Activated B cell treated with CpG ODN at 0.5 μM for 24 hours (primary cell): Measurements from ENCODE around the gene OR10H3. TPM values are rescaled to one million over a fixed set of nuclear protein-coding genes. Genes with fewer than 3 reads are reported as not detected.
"Not testable (repeated sequence)": the region's sequence is repeated elsewhere in the genome, so short reads cannot be mapped to it uniquely, and the experiment has no call there.

Source experiments
- ATAC-seq: fragments of 200-7000 bp; cut with Tn5 transposase; one replicate; pipeline ENCODE4 v1.10.0; 2021; ENCODE audit warnings: low read depth, mild to moderate bottlenecking, moderate library complexity
- CTCF ChIA-PET: fragments of 350-600 bp; sonication (Branson Sonifier 250); formaldehyde crosslinking; loops from one replicate; lab custom pipeline; 2021; ENCODE audit warnings: antibody characterized with exemption; lab: Charles Lee
- POLR2A ChIA-PET: fragments of 350-600 bp; sonication (Branson Sonifier 250); formaldehyde crosslinking; loops from one replicate; lab custom pipeline; 2021; ENCODE audit warnings: antibody characterized with exemption; lab: Charles Lee
- DNase-seq: peaks from one replicate; pipeline ENCODE4 v3.0.0; 2022
- H3K27ac Mint-ChIP-seq: one replicate; pipeline ENCODE4 v1.8.0; 2020; ENCODE audit warnings: mixed read lengths
- H3K27me3 Mint-ChIP-seq: one replicate; pipeline ENCODE4 v1.8.0; 2021; ENCODE audit warnings: mixed read lengths
- H3K36me3 Mint-ChIP-seq: one replicate; pipeline ENCODE4 v1.8.0; 2021; ENCODE audit warnings: low read depth, mixed read lengths
- H3K4me1 Mint-ChIP-seq: one replicate; pipeline ENCODE4 v1.8.0; 2021; ENCODE audit warnings: mixed read lengths
- H3K4me3 Mint-ChIP-seq: one replicate; pipeline ENCODE4 v1.8.0; 2020; ENCODE audit warnings: mild to moderate bottlenecking, mixed read lengths
- H3K9me3 Mint-ChIP-seq: one replicate; pipeline ENCODE4 v1.8.0; 2020; ENCODE audit warnings: mixed read lengths
- CTCF ChIP-seq: fragments of 200-600 bp; IDR thresholded peaks from one replicate; pipeline ENCODE4 v1.8.0; 2022; ENCODE audit warnings: antibody characterized with exemption, mild to moderate bottlenecking
- intact Hi-C: fragments of 100-400 bp; cut with micrococcal nuclease; formaldehyde crosslinking; loops from one replicate; pipeline ENCODE4 v1.15.1; 2024
- total RNA-seq: library from RNA; stranded (reverse); gene quantifications from 2 replicates; pipeline ENCODE4 v1.2.3, GENCODE V29; 2022

Gene OR10H3
- total RNA-seq, 1 donor from 2014 or later: not detected

- no peak overlapping the region for H3K4me3 Mint-ChIP-seq
- intact Hi-C loops: no loop called here
- CTCF ChIA-PET: no interaction called here
- POLR2A ChIA-PET: no interaction called here
- no peaks in the 10 kb centered on the region for H3K36me3 Mint-ChIP-seq
- no peaks in the 10 kb centered on the region for H3K4me1 Mint-ChIP-seq
- H3K27me3 Mint-ChIP-seq: peaks cover 11% of the 10 kb centered on the region
- DNase-seq: no peak
- TF ChIP-seq CTCF: no peak
- no peak overlapping the region for H3K27ac Mint-ChIP-seq
- ATAC-seq: no peak
- peaks cover 2% of the 10 kb centered on the region for H3K9me3 Mint-ChIP-seq
These were observed 44.4 kb downstream of the OR10H3 start for GRCh38 chr19:15782211-15782610.

GRCh38 chr19:15782896-15783295 lies 45.1 kb downstream of the OR10H3 start:
- H3K27me3 Mint-ChIP-seq, intact Hi-C loops, ATAC-seq, POLR2A ChIA-PET, H3K27ac Mint-ChIP-seq, DNase-seq, H3K36me3 Mint-ChIP-seq, H3K4me1 Mint-ChIP-seq, CTCF ChIA-PET, H3K9me3 Mint-ChIP-seq, H3K4me3 Mint-ChIP-seq: not testable (repeated sequence)

- intact Hi-C loops: no loop called here
- peaks cover 17% of the 10 kb centered on the region for H3K27me3 Mint-ChIP-seq
- TF ChIP-seq CTCF: no peak
- DNase-seq (no peak), ATAC-seq (no peak)
- H3K4me1 Mint-ChIP-seq: no peaks in the 10 kb centered on the region
- H3K27ac Mint-ChIP-seq: no peak within 1 kb of the TSS
- POLR2A ChIA-PET: no interaction called here
- CTCF ChIA-PET: no interaction called here
- H3K4me3 Mint-ChIP-seq: no peak within 1 kb of the TSS
- peaks cover 2% of the 10 kb centered on the region for H3K9me3 Mint-ChIP-seq
- no peaks in the 10 kb centered on the region for H3K36me3 Mint-ChIP-seq
These were observed 49.9 kb downstream of the OR10H3 start, which contains the start of gene OR10H5 for GRCh38 chr19:15787611-15788155. TSS of gene OR10H5 (plus strand) at chr19:15787661. CDS start at chr19:15794049, 6,388 bp downstream.

- POLR2A ChIA-PET: no interaction called here
- CTCF ChIA-PET: no interaction called here
- no peak for TF ChIP-seq CTCF
- H3K27ac Mint-ChIP-seq: no peak overlapping the region
- H3K4me1 Mint-ChIP-seq: no peaks in the 10 kb centered on the region
- peaks cover 2% of the 10 kb centered on the region for H3K9me3 Mint-ChIP-seq
- intact Hi-C loops: no loop called here
- H3K36me3 Mint-ChIP-seq: no peaks in the 10 kb centered on the region
- ATAC-seq (no peak), DNase-seq (no peak)
- no peak overlapping the region for H3K4me3 Mint-ChIP-seq
- peaks cover 14% of the 10 kb centered on the region for H3K27me3 Mint-ChIP-seq
These were observed 50.9 kb downstream of the OR10H3 start for GRCh38 chr19:15788594-15789270.

GRCh38 chr19:15790096-15790495 lies 52.3 kb downstream of the OR10H3 start:
- ChIA-PET POLR2A (no interaction called here), CTCF (no interaction called here)
- peaks cover 14% of the 10 kb centered on the region for H3K27me3 Mint-ChIP-seq
- DNase-seq (no peak), ATAC-seq (no peak)
- TF ChIP-seq CTCF: no peak
- H3K4me1 Mint-ChIP-seq: no peaks in the 10 kb centered on the region
- no peaks in the 10 kb centered on the region for H3K9me3 Mint-ChIP-seq
- intact Hi-C loops: no loop called here
- H3K4me3 Mint-ChIP-seq: no peak overlapping the region
- no peak overlapping the region for H3K27ac Mint-ChIP-seq
- no peaks in the 10 kb centered on the region for H3K36me3 Mint-ChIP-seq

Other genes starting within 250 kb of the OR10H3 start
- gene CYP4F22, start 229.5 kb upstream of the OR10H3 start, total RNA-seq: not detected in 2 replicates
- not detected in 2 replicates for gene CYP4F8, start 122.8 kb upstream of the OR10H3 start, total RNA-seq
- not detected in 2 replicates for gene CYP4F3, start 97.1 kb upstream of the OR10H3 start, total RNA-seq
- gene CYP4F12, start 64.9 kb upstream of the OR10H3 start, total RNA-seq: not detected in 2 replicates
- gene OR10H2, start 10.0 kb upstream of the OR10H3 start, total RNA-seq: not detected in 2 replicates
- gene OR10H5, start 49.7 kb downstream of the OR10H3 start, total RNA-seq: not detected in 2 replicates
- 0.05 TPM in 1 of 2 replicates, not detected in the other for gene OR10H1, start 77.7 kb downstream of the OR10H3 start, total RNA-seq
- not detected in 2 replicates for gene CYP4F2, start 160.1 kb downstream of the OR10H3 start, total RNA-seq
- gene CYP4F11, start 196.5 kb downstream of the OR10H3 start, total RNA-seq: not detected in 2 replicates
- not detected in 2 replicates for gene OR10H4, start 211.0 kb downstream of the OR10H3 start, total RNA-seq